PC-9 (cell line): ENCODE measurements around the gene PLEKHA6. TPM values are rescaled to one million over a fixed set of nuclear protein-coding genes. Genes with fewer than 3 reads are reported as not detected.

Experiments used
- BruUV-seq: library from RNA; stranded (reverse); fragments of 400-500 nt; replicated peaks from 2 replicates; lab custom pipeline; 2021; lab: Mats Ljungman, UMichigan
- CTCF ChIA-PET: fragments of 300-600 bp; sonication (Branson Sonifier 250); formaldehyde crosslinking; loops from one replicate; lab custom pipeline; 2022; ENCODE audit warnings: antibody characterized with exemption; lab: Charles Lee
- POLR2A ChIA-PET: fragments of 300-600 bp; sonication (Branson Sonifier 250); formaldehyde crosslinking; loops from one replicate; lab custom pipeline; 2022; ENCODE audit warnings: antibody characterized with exemption; ENCODE audit not compliant: unreplicated experiment; lab: Charles Lee
- DNase-seq, 2 experiments: peaks; one replicate each; pipeline versions ENCODE4 v3.0.0 to v3.0.0-alpha.2; 2015 to 2022; ENCODE audit warnings: mixed read lengths in 1 of 2
- H2AFZ ChIP-seq: fragments of 200-600 bp; sonication (generic); 2 replicates; pipeline ENCODE4 v1.8.1; 2017; ENCODE audit warnings: antibody characterized with exemption
- H3F3A ChIP-seq: fragments of 200-600 bp; sonication (generic); 2 replicates; pipeline ENCODE4 v1.8.1; 2017; ENCODE audit warnings: antibody characterized with exemption, mild to moderate bottlenecking, low read depth; ENCODE audit not compliant: insufficient read depth
- H3K27ac ChIP-seq: fragments of 200-600 bp; sonication (generic); 2 replicates; pipeline ENCODE4 v1.6.1; 2016; ENCODE audit warnings: mixed run types
- H3K27me3 ChIP-seq: fragments of 200-600 bp; sonication (generic); 2 replicates; pipeline ENCODE4 v1.6.1; 2016; ENCODE audit warnings: low read depth, mixed run types; ENCODE audit not compliant: insufficient read depth
- H3K36me3 ChIP-seq: fragments of 200-600 bp; sonication (generic); 2 replicates; pipeline ENCODE4 v1.6.1; 2016; ENCODE audit warnings: low read depth, mixed run types
- H3K4me1 ChIP-seq: fragments of 200-600 bp; sonication (generic); replicated peaks from 2 replicates; pipeline ENCODE4 v1.6.1; 2016; ENCODE audit warnings: mixed run types; ENCODE audit not compliant: insufficient read depth
- H3K4me2 ChIP-seq: fragments of 200-600 bp; sonication (generic); 2 replicates; pipeline ENCODE4 v1.6.1; 2017; ENCODE audit warnings: mixed run types
- H3K4me3 ChIP-seq: fragments of 200-600 bp; sonication (generic); 2 replicates; pipeline ENCODE4 v1.6.1; 2016; ENCODE audit warnings: mixed run types
- H3K79me2 ChIP-seq: fragments of 200-600 bp; sonication (generic); 2 replicates; pipeline ENCODE4 v1.6.1; 2017; ENCODE audit warnings: low read depth, mixed run types
- H3K9me2 ChIP-seq: fragments of 200-600 bp; sonication (generic); 2 replicates; pipeline ENCODE4 v1.8.1; 2017; ENCODE audit warnings: mild to moderate bottlenecking; ENCODE audit not compliant: insufficient read depth
- H3K9me3 ChIP-seq: fragments of 200-600 bp; sonication (generic); 2 replicates; pipeline ENCODE4 v1.8.1; 2016; ENCODE audit warnings: low read depth; ENCODE audit not compliant: insufficient read depth
- H4K20me1 ChIP-seq: fragments of 200-600 bp; sonication (generic); 2 replicates; pipeline ENCODE4 v1.8.1; 2017; ENCODE audit not compliant: insufficient read depth
- EZH2 ChIP-seq: fragments of 200-600 bp; sonication (generic); IDR thresholded peaks from 2 replicates; pipeline ENCODE4 v1.8.0; 2017; ENCODE audit warnings: antibody characterized with exemption, low read depth
- intact Hi-C: fragments of 100-400 bp; cut with micrococcal nuclease; formaldehyde crosslinking; loops from one replicate; pipeline ENCODE4 v1.10.0; 2022; ENCODE audit not compliant: unreplicated experiment
- total RNA-seq: library from RNA; stranded (reverse); gene quantifications from 2 replicates; pipeline ENCODE4 v1.2.3, GENCODE V29; 2021
- TF ChIP-seq, protein P1 (sequence below): fragments of 200-600 bp; sonication (generic); conservative IDR thresholded peaks from 2 replicates; pipeline ENCODE4 v1.6.1; 2017; ENCODE audit warnings: mixed run types, antibody characterized with exemption, mild to moderate bottlenecking, moderate library complexity

The PLEKHA6 gene
- total RNA-seq, 1 experiment from 2014 or later, result 52.0 TPM

DNA sequence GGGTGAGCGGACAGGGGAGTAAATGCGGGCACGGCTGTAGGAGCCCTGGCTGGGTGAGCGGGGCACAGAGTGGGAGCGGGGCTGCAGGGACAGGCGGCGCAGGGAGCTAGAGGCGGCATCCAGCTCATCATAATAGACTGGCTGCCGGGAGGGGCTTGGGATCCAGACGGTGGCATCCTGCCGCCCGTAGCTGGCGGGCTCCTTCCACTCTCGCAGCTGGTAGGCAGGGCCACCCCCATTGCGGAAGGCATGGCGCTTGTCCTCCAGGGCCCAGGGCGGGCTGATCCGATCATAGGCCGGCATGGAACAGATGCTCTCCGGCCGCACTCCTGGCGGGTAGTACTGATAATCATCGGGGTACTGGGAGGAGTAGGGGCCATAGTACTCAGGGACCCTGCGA is 102.3 kb downstream of the PLEKHA6 start:
- Histone ChIP-seq H3K4me3 (no peak overlapping the region), H3K27me3 (no peaks in the 10 kb centered on the region), H3K36me3 (peaks cover 15% of the 10 kb centered on the region; the same call in 1 of the 2 replicates), H3F3A (peaks cover 28% of the 10 kb centered on the region), H3K9me2 (no peaks in the 10 kb centered on the region), H3K4me1 (peaks cover 29% of the 10 kb centered on the region), H2AFZ (no peak overlapping the region), H3K27ac (no peak overlapping the region), H3K9me3 (no peaks in the 10 kb centered on the region), H3K4me2 (no peak overlapping the region), H3K79me2 (no peaks in the 10 kb centered on the region), H4K20me1 (no peaks in the 10 kb centered on the region)
- CTCF ChIA-PET, result no interaction called here
- POLR2A ChIA-PET, result no interaction called here
- intact Hi-C loops, result no loop called here
- BruUV-seq, result no TSS peak
- TF ChIP-seq, protein P1, sequence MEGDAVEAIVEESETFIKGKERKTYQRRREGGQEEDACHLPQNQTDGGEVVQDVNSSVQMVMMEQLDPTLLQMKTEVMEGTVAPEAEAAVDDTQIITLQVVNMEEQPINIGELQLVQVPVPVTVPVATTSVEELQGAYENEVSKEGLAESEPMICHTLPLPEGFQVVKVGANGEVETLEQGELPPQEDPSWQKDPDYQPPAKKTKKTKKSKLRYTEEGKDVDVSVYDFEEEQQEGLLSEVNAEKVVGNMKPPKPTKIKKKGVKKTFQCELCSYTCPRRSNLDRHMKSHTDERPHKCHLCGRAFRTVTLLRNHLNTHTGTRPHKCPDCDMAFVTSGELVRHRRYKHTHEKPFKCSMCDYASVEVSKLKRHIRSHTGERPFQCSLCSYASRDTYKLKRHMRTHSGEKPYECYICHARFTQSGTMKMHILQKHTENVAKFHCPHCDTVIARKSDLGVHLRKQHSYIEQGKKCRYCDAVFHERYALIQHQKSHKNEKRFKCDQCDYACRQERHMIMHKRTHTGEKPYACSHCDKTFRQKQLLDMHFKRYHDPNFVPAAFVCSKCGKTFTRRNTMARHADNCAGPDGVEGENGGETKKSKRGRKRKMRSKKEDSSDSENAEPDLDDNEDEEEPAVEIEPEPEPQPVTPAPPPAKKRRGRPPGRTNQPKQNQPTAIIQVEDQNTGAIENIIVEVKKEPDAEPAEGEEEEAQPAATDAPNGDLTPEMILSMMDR, result no peak
- no peak for TF ChIP-seq EZH2
- no peak for DNase-seq

DNA sequence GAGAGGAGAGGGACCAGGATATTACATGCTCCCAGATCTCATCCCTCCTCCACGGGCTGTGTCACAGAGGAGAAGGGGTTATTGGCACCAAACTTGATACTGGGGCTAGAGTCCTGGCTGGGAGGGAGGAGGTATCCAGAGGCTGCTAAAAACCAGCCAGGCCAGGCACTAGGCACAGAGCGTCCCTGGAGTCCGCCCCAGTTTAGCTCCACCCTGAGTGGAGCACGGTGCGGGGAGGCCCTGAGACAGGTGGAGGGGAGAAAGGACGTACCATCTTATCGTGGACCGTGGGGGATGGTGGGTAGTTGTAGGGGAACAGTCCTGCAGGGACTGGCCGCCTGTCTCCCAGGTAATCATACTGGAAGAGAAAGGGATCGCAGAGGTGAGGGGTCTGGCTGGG is 103.2 kb downstream of the PLEKHA6 start:
- Histone ChIP-seq H3K4me2 (no peak overlapping the region), H3K27ac (no peak overlapping the region), H3K9me3 (no peaks in the 10 kb centered on the region), H3K9me2 (no peaks in the 10 kb centered on the region), H3K27me3 (no peaks in the 10 kb centered on the region), H3K79me2 (no peaks in the 10 kb centered on the region), H3K4me3 (no peak overlapping the region), H3K4me1 (peaks cover 29% of the 10 kb centered on the region), H3F3A (peaks cover 28% of the 10 kb centered on the region), H4K20me1 (no peaks in the 10 kb centered on the region), H3K36me3 (peaks cover 15% of the 10 kb centered on the region; the same call in 1 of the 2 replicates), H2AFZ (no peak overlapping the region)
- no peak for TF ChIP-seq EZH2
- TF ChIP-seq, protein P1, result no peak
- CTCF ChIA-PET, result no interaction called here
- no peak for DNase-seq
- intact Hi-C loops, result no loop called here
- no TSS peak for BruUV-seq
- POLR2A ChIA-PET, result no interaction called here

DNA sequence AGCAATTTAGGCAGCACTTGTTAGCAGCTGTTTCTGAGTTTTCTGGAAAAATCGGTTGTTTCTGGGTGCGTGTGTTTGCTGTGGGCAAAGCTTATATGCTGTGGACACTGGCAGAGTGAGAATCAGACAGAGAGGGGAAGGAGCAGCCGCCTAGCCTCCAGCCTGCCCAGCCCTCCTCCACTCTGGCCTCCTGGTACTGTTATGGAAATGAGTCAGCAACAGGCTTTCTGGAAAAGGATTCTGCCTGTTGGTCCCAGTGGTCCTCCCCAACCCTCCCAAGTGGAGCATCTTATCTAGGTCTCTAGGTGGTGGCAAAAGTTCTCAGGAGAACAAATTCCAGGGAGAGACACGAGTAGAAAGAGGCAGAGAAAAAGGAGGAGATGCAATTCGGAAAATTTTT is 103.8 kb downstream of the PLEKHA6 start:
- BruUV-seq, result no TSS peak
- H2AFZ ChIP-seq, result no peak overlapping the region
- H3K9me3 ChIP-seq, result no peaks in the 10 kb centered on the region
- intact Hi-C loops, result no loop called here
- POLR2A ChIA-PET, result no interaction called here
- peaks cover 28% of the 10 kb centered on the region for H3F3A ChIP-seq
- CTCF ChIA-PET, result no interaction called here
- no peak for DNase-seq
- H3K36me3 ChIP-seq, result peaks cover 12% of the 10 kb centered on the region; the same call in 1 of the 2 replicates
- no peaks in the 10 kb centered on the region for H3K9me2 ChIP-seq
- TF ChIP-seq, protein P1, result no peak
- no peak for TF ChIP-seq EZH2
- no peaks in the 10 kb centered on the region for H3K79me2 ChIP-seq
- H3K4me3 ChIP-seq, result no peak overlapping the region
- H3K27me3 ChIP-seq, result no peaks in the 10 kb centered on the region
- no peaks in the 10 kb centered on the region for H4K20me1 ChIP-seq
- H3K4me2 ChIP-seq, result no peak overlapping the region
- peaks cover 29% of the 10 kb centered on the region for H3K4me1 ChIP-seq
- no peak overlapping the region for H3K27ac ChIP-seq
